GM19023 (cell line): ENCODE data around the gene XRCC5.
"Not testable (repeated sequence)": the region's sequence is repeated elsewhere in the genome, so short reads cannot be mapped to it uniquely, and the experiment has no call there.

Source experiments
- ATAC-seq: cut with Tn5 transposase; IDR thresholded peaks from one replicate; pipeline ENCODE4 v1.9.1; 2021; ENCODE audit warnings: mild to moderate bottlenecking, moderate library complexity; ENCODE audit not compliant: unreplicated experiment

The XRCC5 gene

GRCh38 chr2:216116418-216116817, 7.3 kb downstream of the XRCC5 start:
- ATAC-seq: no peak

- ATAC-seq: no peak
Observed at GRCh38 chr2:216117561-216118340, 8.6 kb downstream of the XRCC5 start.

GRCh38 chr2:216118474-216118873, 9.3 kb downstream of the XRCC5 start:
- ATAC-seq: no peak

GRCh38 chr2:216119146-216119545, 10.0 kb downstream of the XRCC5 start:
- ATAC-seq: no peak

GRCh38 chr2:216119986-216120385, 10.8 kb downstream of the XRCC5 start:
- no peak for ATAC-seq

GRCh38 chr2:216121255-216121654, 12.1 kb downstream of the XRCC5 start:
- ATAC-seq: no peak

GRCh38 chr2:216126943-216127342, 17.8 kb downstream of the XRCC5 start:
- ATAC-seq: no peak

- no peak for ATAC-seq
Observed at GRCh38 chr2:216130346-216130971, 21.3 kb downstream of the XRCC5 start.

- ATAC-seq: no peak
Observed at GRCh38 chr2:216131175-216131926, 22.2 kb downstream of the XRCC5 start.

GRCh38 chr2:216132585-216132984, 23.4 kb downstream of the XRCC5 start:
- no peak for ATAC-seq

GRCh38 chr2:216133397-216133796, 24.2 kb downstream of the XRCC5 start:
- ATAC-seq: no peak

- ATAC-seq: no peak
Observed at GRCh38 chr2:216134958-216135541, 25.9 kb downstream of the XRCC5 start.

- ATAC-seq: no peak
Observed at GRCh38 chr2:216139884-216140283, 30.7 kb downstream of the XRCC5 start.

GRCh38 chr2:216141516-216141915, 32.4 kb downstream of the XRCC5 start:
- not testable (repeated sequence) for ATAC-seq

GRCh38 chr2:216142540-216142939, 33.4 kb downstream of the XRCC5 start:
- ATAC-seq: peak; percentile 98

GRCh38 chr2:216144372-216144771, 35.2 kb downstream of the XRCC5 start:
- no peak for ATAC-seq

GRCh38 chr2:216144857-216145256, 35.7 kb downstream of the XRCC5 start:
- ATAC-seq: no peak

GRCh38 chr2:216146573-216146972, 37.4 kb downstream of the XRCC5 start:
- no peak for ATAC-seq

- ATAC-seq: no peak
Observed at GRCh38 chr2:216147172-216148131, 38.3 kb downstream of the XRCC5 start.

- ATAC-seq: no peak
Observed at GRCh38 chr2:216148983-216149382, 39.8 kb downstream of the XRCC5 start.
